ENCODE data around the gene FAM20C.

- TF ChIP-seq, protein P1, sequence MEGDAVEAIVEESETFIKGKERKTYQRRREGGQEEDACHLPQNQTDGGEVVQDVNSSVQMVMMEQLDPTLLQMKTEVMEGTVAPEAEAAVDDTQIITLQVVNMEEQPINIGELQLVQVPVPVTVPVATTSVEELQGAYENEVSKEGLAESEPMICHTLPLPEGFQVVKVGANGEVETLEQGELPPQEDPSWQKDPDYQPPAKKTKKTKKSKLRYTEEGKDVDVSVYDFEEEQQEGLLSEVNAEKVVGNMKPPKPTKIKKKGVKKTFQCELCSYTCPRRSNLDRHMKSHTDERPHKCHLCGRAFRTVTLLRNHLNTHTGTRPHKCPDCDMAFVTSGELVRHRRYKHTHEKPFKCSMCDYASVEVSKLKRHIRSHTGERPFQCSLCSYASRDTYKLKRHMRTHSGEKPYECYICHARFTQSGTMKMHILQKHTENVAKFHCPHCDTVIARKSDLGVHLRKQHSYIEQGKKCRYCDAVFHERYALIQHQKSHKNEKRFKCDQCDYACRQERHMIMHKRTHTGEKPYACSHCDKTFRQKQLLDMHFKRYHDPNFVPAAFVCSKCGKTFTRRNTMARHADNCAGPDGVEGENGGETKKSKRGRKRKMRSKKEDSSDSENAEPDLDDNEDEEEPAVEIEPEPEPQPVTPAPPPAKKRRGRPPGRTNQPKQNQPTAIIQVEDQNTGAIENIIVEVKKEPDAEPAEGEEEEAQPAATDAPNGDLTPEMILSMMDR (IDR thresholded peaks at IDR 0.05): no peak
- TF ChIP-seq POLR2A (IDR thresholded peaks at IDR 0.05) (no peak), POLR2AphosphoS5 (IDR thresholded peaks at IDR 0.05) (no peak)
These were observed 93.4 kb downstream of the FAM20C start for GRCh38 chr7:285731-286130.

All from upper lobe of left lung (tissue), 4 donors.